Upper lobe of left lung (tissue), 6 donors: ENCODE results near the gene FADS2. TPM values are rescaled to one million over a fixed set of nuclear protein-coding genes. Genes with fewer than 3 reads are reported as not detected.

Experiments used
- ATAC-seq, 2 donors: fragments of 200-7000 bp; cut with Tn5 transposase; one replicate each; pipeline ENCODE4 v1.9.1; 2022; ENCODE audit warnings: mild to moderate bottlenecking in 2 of 2, moderate library complexity in 2 of 2; ENCODE audit not compliant: low FRiP score in 2 of 2
- DNase-seq, 2 donors: peaks; one replicate each; pipeline ENCODE4 v3.0.0-alpha.2; 2019 to 2020
- H3K27ac ChIP-seq, 4 donors: fragments of 200-600 bp; sonication (generic); one replicate each; pipeline ENCODE4 v1.5.1; 2016 to 2019
- H3K27me3 ChIP-seq, 4 donors: fragments of 200-600 bp; sonication (generic); one replicate each; pipeline ENCODE4 v1.5.1; 2017 to 2019
- H3K36me3 ChIP-seq, 4 donors: fragments of 200-600 bp; sonication (generic); one replicate each; pipeline ENCODE4 v1.5.1; 2016 to 2019
- H3K4me1 ChIP-seq, 4 donors: fragments of 200-600 bp; sonication (generic); one replicate each; pipeline ENCODE4 v1.5.1; 2018 to 2019
- H3K4me3 ChIP-seq, 4 donors: fragments of 200-600 bp; sonication (generic); one replicate each; pipeline ENCODE4 v1.5.1; 2017 to 2019; ENCODE audit warnings: mild to moderate bottlenecking in 2 of 4, moderate library complexity in 1 of 4
- H3K9me3 ChIP-seq, 4 donors: fragments of 200-600 bp; sonication (generic); one replicate each; pipeline ENCODE4 v1.5.1; 2018 to 2019
- EP300 ChIP-seq, 4 donors: sonication (generic); formaldehyde crosslinking; IDR thresholded peaks; one replicate each; pipeline ENCODE4 v1.5.1; 2017; ENCODE audit warnings: antibody characterized with exemption in 4 of 4, control low read depth in 2 of 4
- POLR2A ChIP-seq, 4 donors: fragments of 450-650 bp; IDR thresholded peaks; one replicate each; pipeline ENCODE4 v1.5.1; 2016 to 2017; ENCODE audit warnings: antibody characterized with exemption in 4 of 4, mild to moderate bottlenecking in 2 of 4
- POLR2AphosphoS5 ChIP-seq, 2 donors: sonication (generic); formaldehyde crosslinking; IDR thresholded peaks; one replicate each; pipeline ENCODE4 v1.5.1; 2017; ENCODE audit warnings: antibody characterized with exemption in 2 of 2
- WGBS, 2 donors: methylation state at CpG; one replicate each; pipeline ENCODE4 v1.1.5; 2017 to 2018; 5-methylcytosine and 5-hydroxymethylcytosine counted together
- total RNA-seq, 6 donors: library from RNA; depleted of rRNA in 4 of 6; stranded (reverse); fragments of >200 nt in 4 of 6; gene quantifications; one replicate each; pipeline versions ENCODE4 v1.1.0 to v1.2.1, GENCODE V29; 2016 to 2021
- TF ChIP-seq, protein P1 (sequence below), 6 experiments: fragments of 450-650 bp in 4 of 6; fragments of 200-600 bp in 2 of 6; sonication (generic) in 2 of 6; IDR thresholded peaks; one replicate each; pipeline ENCODE4 v1.5.1; 2016 to 2019; ENCODE audit warnings: antibody characterized with exemption in 6 of 6
- donor health status: DM: no; HTN: no; CAD: no; lungs with moderate emphysema.
- donor health status: DM: no; HTN: yes; CAD: no; lungs with severe emphysema.

Gene FADS2
- total RNA-seq, 6 donors from 2014 or later, result 13.5 to 92.5 (median 50.7) TPM

- DNase-seq, result no peak
- no peak overlapping the region for H3K27ac ChIP-seq
- H3K4me1 ChIP-seq, result peaks cover 0 to 6% (median 1%) of the 10 kb centered on the region in 4 donors
- no peaks in the 10 kb centered on the region for H3K27me3 ChIP-seq
- H3K4me3 ChIP-seq, result no peak overlapping the region
- no peaks in the 10 kb centered on the region for H3K9me3 ChIP-seq
- 95 to 96% methylated on average over 3 of the region's 3 CpGs for WGBS, 2 donors
- peaks cover 4 to 50% (median 32%) of the 10 kb centered on the region in 4 donors for H3K36me3 ChIP-seq
- TF ChIP-seq EP300 (IDR thresholded peaks at IDR 0.05) (no peak), POLR2A (IDR thresholded peaks at IDR 0.05) (no peak), POLR2AphosphoS5 (IDR thresholded peaks at IDR 0.05) (no peak)
- TF ChIP-seq, protein P1, sequence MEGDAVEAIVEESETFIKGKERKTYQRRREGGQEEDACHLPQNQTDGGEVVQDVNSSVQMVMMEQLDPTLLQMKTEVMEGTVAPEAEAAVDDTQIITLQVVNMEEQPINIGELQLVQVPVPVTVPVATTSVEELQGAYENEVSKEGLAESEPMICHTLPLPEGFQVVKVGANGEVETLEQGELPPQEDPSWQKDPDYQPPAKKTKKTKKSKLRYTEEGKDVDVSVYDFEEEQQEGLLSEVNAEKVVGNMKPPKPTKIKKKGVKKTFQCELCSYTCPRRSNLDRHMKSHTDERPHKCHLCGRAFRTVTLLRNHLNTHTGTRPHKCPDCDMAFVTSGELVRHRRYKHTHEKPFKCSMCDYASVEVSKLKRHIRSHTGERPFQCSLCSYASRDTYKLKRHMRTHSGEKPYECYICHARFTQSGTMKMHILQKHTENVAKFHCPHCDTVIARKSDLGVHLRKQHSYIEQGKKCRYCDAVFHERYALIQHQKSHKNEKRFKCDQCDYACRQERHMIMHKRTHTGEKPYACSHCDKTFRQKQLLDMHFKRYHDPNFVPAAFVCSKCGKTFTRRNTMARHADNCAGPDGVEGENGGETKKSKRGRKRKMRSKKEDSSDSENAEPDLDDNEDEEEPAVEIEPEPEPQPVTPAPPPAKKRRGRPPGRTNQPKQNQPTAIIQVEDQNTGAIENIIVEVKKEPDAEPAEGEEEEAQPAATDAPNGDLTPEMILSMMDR (IDR thresholded peaks at IDR 0.05), result no peak
- no peak for ATAC-seq
These were observed 27.5 kb upstream of the FADS2 start for GRCh38 chr11:61800331-61801281.

- no peak for ATAC-seq
- no peak overlapping the region for H3K27ac ChIP-seq
- H3K36me3 ChIP-seq, result peaks cover 4 to 56% (median 38%) of the 10 kb centered on the region in 4 donors
- no peaks in the 10 kb centered on the region for H3K27me3 ChIP-seq
- DNase-seq, result no peak
- H3K4me3 ChIP-seq, result no peak overlapping the region
- TF ChIP-seq, protein P1 (IDR thresholded peaks at IDR 0.05), result no peak
- TF ChIP-seq POLR2AphosphoS5 (IDR thresholded peaks at IDR 0.05) (no peak), EP300 (IDR thresholded peaks at IDR 0.05) (no peak), POLR2A (IDR thresholded peaks at IDR 0.05) (no peak)
- no peaks in the 10 kb centered on the region for H3K9me3 ChIP-seq
- H3K4me1 ChIP-seq, result peaks cover 0 to 2% (median under 1%) of the 10 kb centered on the region in 4 donors
- WGBS, 2 donors, result 88 to 91% methylated on average over 6 of the region's 6 CpGs
These were observed 25.5 kb upstream of the FADS2 start for GRCh38 chr11:61802605-61803004.

DNA sequence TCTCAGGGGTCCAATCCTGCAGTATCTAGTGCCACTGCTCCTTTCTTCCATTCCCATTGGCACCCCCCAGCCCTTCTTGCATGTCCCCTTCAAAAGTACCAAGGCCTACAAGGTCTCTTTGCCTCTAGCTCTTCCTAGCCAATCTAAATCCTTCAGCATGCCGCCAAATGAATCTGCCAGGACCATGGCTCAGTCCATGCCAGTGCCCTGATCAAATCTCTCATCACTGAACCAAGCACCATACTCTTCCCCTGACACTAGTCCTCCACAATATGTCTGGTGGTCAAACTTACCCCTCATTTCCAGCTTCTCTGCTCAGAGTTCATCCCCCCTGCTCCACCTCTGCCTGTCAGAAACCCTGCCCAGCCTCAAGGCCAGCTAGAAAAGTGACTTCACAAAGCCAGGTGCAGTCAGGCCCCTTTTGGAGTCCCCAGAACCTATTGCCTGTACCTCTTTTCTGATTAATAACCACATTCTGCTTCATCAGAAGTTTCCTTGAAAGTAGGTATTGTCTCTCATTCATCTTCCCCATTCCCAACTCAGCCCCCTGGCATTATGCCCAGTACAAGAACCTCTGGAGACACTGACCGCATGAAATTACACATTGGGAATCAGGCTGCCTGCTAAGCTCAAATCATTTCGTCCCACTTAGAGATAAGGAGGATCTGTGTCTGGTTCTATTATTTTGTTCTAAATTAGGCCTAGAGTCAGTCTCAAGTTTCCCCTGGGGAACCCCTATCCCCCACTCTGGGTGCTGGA is 24.0 kb upstream of the FADS2 start:
- Histone ChIP-seq H3K27me3 (no peaks in the 10 kb centered on the region), H3K27ac (no peak overlapping the region), H3K4me1 (no peaks in the 10 kb centered on the region), H3K36me3 (peaks cover 4 to 64% (median 52%) of the 10 kb centered on the region in 4 donors), H3K4me3 (no peak overlapping the region), H3K9me3 (no peaks in the 10 kb centered on the region)
- ATAC-seq (no peak), DNase-seq (no peak)
- 74 to 75% methylated on average over 3 of the region's 3 CpGs for WGBS, 2 donors
- TF ChIP-seq EP300 (IDR thresholded peaks at IDR 0.05), result no peak
- TF ChIP-seq, protein P1 (IDR thresholded peaks at IDR 0.05), result no peak
- TF ChIP-seq POLR2AphosphoS5 (IDR thresholded peaks at IDR 0.05), result no peak
- no peak for TF ChIP-seq POLR2A (IDR thresholded peaks at IDR 0.05)

DNA sequence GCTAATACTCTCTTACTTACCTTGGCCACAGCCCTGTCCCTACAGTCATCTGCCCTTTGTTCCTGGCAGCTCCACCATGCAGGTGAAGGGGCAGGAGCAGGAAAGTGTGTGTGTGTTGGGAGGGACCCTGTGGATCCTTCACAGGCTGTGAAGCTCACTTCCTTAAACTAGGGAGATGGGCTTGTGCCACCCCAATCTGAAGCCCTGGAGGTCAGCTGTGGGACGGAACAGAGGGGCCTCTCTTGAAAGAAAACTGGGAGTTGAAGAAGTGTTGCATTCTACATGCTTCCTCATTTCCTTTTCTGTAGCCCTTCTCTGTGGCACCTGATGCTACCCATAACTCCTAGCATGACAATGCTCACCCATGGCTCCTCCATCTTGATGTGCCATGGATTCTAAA is 23.0 kb upstream of the FADS2 start:
- Histone ChIP-seq H3K4me1 (no peaks in the 10 kb centered on the region), H3K27me3 (no peaks in the 10 kb centered on the region), H3K4me3 (no peak overlapping the region), H3K27ac (no peak overlapping the region), H3K9me3 (no peaks in the 10 kb centered on the region), H3K36me3 (peaks cover 8 to 74% (median 61%) of the 10 kb centered on the region in 4 donors)
- DNase-seq (no peak), ATAC-seq (no peak)
- WGBS, 2 donors, result 77 to 86% methylated on average over 1 of the region's 1 CpG
- no peak for TF ChIP-seq POLR2A (IDR thresholded peaks at IDR 0.05)
- TF ChIP-seq POLR2AphosphoS5 (IDR thresholded peaks at IDR 0.05), result no peak
- no peak for TF ChIP-seq EP300 (IDR thresholded peaks at IDR 0.05)
- TF ChIP-seq, protein P1 (IDR thresholded peaks at IDR 0.05), result no peak
